Endothelial cell of umbilical vein (primary cell): ENCODE results near the gene ABCC10. TPM values are rescaled to one million over a fixed set of nuclear protein-coding genes. Genes with fewer than 3 reads are reported as not detected.

Experiments
- BruUV-seq: library from RNA; stranded (reverse); fragments of 400-500 nt; replicated peaks from 2 replicates; lab custom pipeline; 2021; lab: Mats Ljungman, UMichigan
- CTCF ChIA-PET: fragments of 300-600, 350-600 bp; sonication (Branson Sonifier 250); formaldehyde crosslinking; loops from one replicate; lab custom pipeline; 2021; ENCODE audit warnings: antibody characterized with exemption, inconsistent platforms; lab: Charles Lee
- POLR2A ChIA-PET: fragments of 300-600, 350-600 bp; sonication (Branson Sonifier 250); formaldehyde crosslinking; loops from one replicate; lab custom pipeline; 2021; ENCODE audit warnings: antibody characterized with exemption, inconsistent platforms; lab: Charles Lee
- DNase-seq: peaks from one replicate; pipeline ENCODE4 v3.0.0-alpha.2; 2011; ENCODE audit warnings: low read depth, low spot score
- FAIRE-seq: peaks from 2 replicates; lab custom pipeline; 2011; peaks lifted over from hg19 to GRCh38; lab: Jason Lieb, UNC
- H2AFZ ChIP-seq: 2 replicates; pipeline ENCODE4 v1.6.0; 2012; ENCODE audit warnings: low read depth, low read length, control low read depth, inconsistent platforms
- H3K27ac ChIP-seq: 2 replicates; pipeline ENCODE4 v1.5.1; 2011; ENCODE audit warnings: low read depth, mild to moderate bottlenecking, control low read depth, low read length, moderate library complexity; ENCODE audit not compliant: insufficient read depth
- H3K27me3 ChIP-seq, 2 experiments: 2 replicates each; pipeline versions ENCODE4 v1.6.0 to v1.6.1; 2011; ENCODE audit warnings: low read length in 2 of 2, mixed read lengths in 1 of 2; ENCODE audit not compliant: control insufficient read depth in 2 of 2, insufficient read depth in 2 of 2
- H3K36me3 ChIP-seq, 2 experiments: 2 replicates in 1 of 2; 3 replicates in 1 of 2; pipeline ENCODE4 v1.5.1; 2011; ENCODE audit warnings: low read length in 2 of 2, mild to moderate bottlenecking in 1 of 2, moderate library complexity in 1 of 2; ENCODE audit not compliant: control insufficient read depth in 2 of 2, insufficient read depth in 2 of 2; ENCODE audit errors: extremely low read depth in 1 of 2
- H3K4me1 ChIP-seq: 3 replicates; pipeline ENCODE4 v1.5.1; 2011; ENCODE audit warnings: mild to moderate bottlenecking, low read length; ENCODE audit not compliant: control insufficient read depth, insufficient read depth; ENCODE audit errors: extremely low read depth
- H3K4me2 ChIP-seq: 2 replicates; pipeline ENCODE4 v1.6.1; 2011; ENCODE audit warnings: low read length, control low read depth, mixed read lengths; ENCODE audit not compliant: insufficient read depth
- H3K4me3 ChIP-seq, 3 experiments: fragments of 200-600 bp in 1 of 3; sonication (generic), shearing (Covaris generic) in 1 of 3; replicated peaks in 1 of 3; 2 replicates each; pipeline ENCODE4 v1.5.1; 2011 to 2016; ENCODE audit warnings: control low read depth in 3 of 3, low read length in 3 of 3, mild to moderate bottlenecking in 2 of 3, inconsistent platforms in 1 of 3, low read depth in 1 of 3, moderate library complexity in 1 of 3; ENCODE audit not compliant: insufficient read depth in 1 of 3
- H3K79me2 ChIP-seq: 2 replicates; pipeline ENCODE4 v1.6.0; 2012; ENCODE audit warnings: low read length, inconsistent platforms; ENCODE audit not compliant: control insufficient read depth, insufficient read depth
- H3K9ac ChIP-seq: replicated peaks from 2 replicates; pipeline ENCODE3; 2011; ENCODE audit warnings: low read length, control low read depth; ENCODE audit not compliant: insufficient read depth; ENCODE audit errors: extremely low read depth
- H3K9me1 ChIP-seq: replicated peaks from 3 replicates; pipeline ENCODE4 v1.6.0; 2011; ENCODE audit warnings: mild to moderate bottlenecking, low read length; ENCODE audit not compliant: control insufficient read depth, insufficient read depth; ENCODE audit errors: extremely low read depth
- H3K9me3 ChIP-seq: replicated peaks from 2 replicates; pipeline ENCODE4 v1.5.1; 2012; ENCODE audit warnings: low read length, inconsistent platforms; ENCODE audit not compliant: control insufficient read depth, insufficient read depth
- H4K20me1 ChIP-seq: replicated peaks from 2 replicates; pipeline ENCODE3; 2011; ENCODE audit warnings: mild to moderate bottlenecking, low read length; ENCODE audit not compliant: control insufficient read depth, insufficient read depth; ENCODE audit errors: extremely low read depth
- CTCF ChIP-seq, 2 donors: IDR thresholded peaks; 1 replicate in 1 of 2; 2 replicates in 1 of 2; pipeline ENCODE4 v1.5.1; 2011; ENCODE audit warnings: low read length in 2 of 2, mild to moderate bottlenecking in 2 of 2, moderate library complexity in 2 of 2, control low read depth in 1 of 2, inconsistent platforms in 1 of 2, low read depth in 1 of 2; ENCODE audit not compliant: insufficient read depth in 1 of 2; ENCODE audit errors: extremely low read depth in 1 of 2
- EZH2 ChIP-seq: IDR thresholded peaks from 2 replicates; pipeline ENCODE4 v1.6.1; 2012; ENCODE audit warnings: borderline replicate concordance, low read depth, mild to moderate bottlenecking, moderate library complexity, low read length, inconsistent platforms; ENCODE audit not compliant: severe bottlenecking
- FOS ChIP-seq: IDR thresholded peaks from 2 replicates; pipeline ENCODE4 v1.6.1; 2011; ENCODE audit warnings: mild to moderate bottlenecking, low read length, moderate library complexity, borderline replicate concordance; ENCODE audit not compliant: insufficient read depth
- GATA2 ChIP-seq: IDR thresholded peaks from 2 replicates; pipeline ENCODE4 v1.7.0; 2011; ENCODE audit warnings: low read depth, mild to moderate bottlenecking, moderate library complexity, mixed read lengths, low read length; ENCODE audit not compliant: insufficient read length, insufficient read depth
- JUN ChIP-seq: IDR thresholded peaks from 2 replicates; pipeline ENCODE4 v1.6.1; 2011; ENCODE audit warnings: borderline replicate concordance, low read depth; ENCODE audit not compliant: insufficient read length, insufficient read depth
- MAX ChIP-seq: IDR thresholded peaks from 2 replicates; pipeline ENCODE4 v1.6.1; 2011; ENCODE audit not compliant: insufficient read depth, insufficient read length
- MYC ChIP-seq: IDR thresholded peaks from one replicate; pipeline ENCODE4 v1.6.1; 2011; ENCODE audit warnings: mild to moderate bottlenecking, low read depth, low read length
- POLR2A ChIP-seq: IDR thresholded peaks from 2 replicates; pipeline ENCODE4 v1.6.1; 2012; ENCODE audit warnings: low read depth, mild to moderate bottlenecking, control low read depth, low read length
- POLR2AphosphoS5 ChIP-seq: IDR thresholded peaks from 2 replicates; pipeline ENCODE4 v1.6.1; 2012; ENCODE audit warnings: low read depth, mild to moderate bottlenecking, control low read depth, low read length, moderate library complexity; ENCODE audit not compliant: insufficient read depth
- dilution Hi-C: fragments of 300-500 bp; cut with MboI; formaldehyde crosslinking; loops from one replicate; pipeline ENCODE4 v1.15.0; 2019; ENCODE audit warnings: low sequenced_read_pairs; ENCODE audit not compliant: extremely low pct_ligation_motif_present
- intact Hi-C: fragments of 100-400 bp; cut with micrococcal nuclease; formaldehyde crosslinking; loops from one replicate; pipeline ENCODE4 v1.10.0; 2022
- polyA plus RNA-seq, 4 experiments: library from polyadenylated mRNA; depleted of rRNA in 3 of 4; stranded (reverse) in 3 of 4; unstranded in 1 of 4; fragments of >200 nt; gene quantifications; 2 replicates each; pipeline versions ENCODE4 v1.2.1 to v1.2.3, GENCODE V29; 2011 to 2012; ENCODE audit warnings: missing spikeins in 1 of 4
- total RNA-seq: library from RNA; stranded (reverse); gene quantifications from 2 replicates; pipeline ENCODE4 v1.2.3, GENCODE V29; 2021

ABCC10 gene
- total and polyA plus RNA-seq, 2 donors (not counting 3 experiments of a cell fraction or from before 2014, with no cell fraction given): 29.2 to 37.9 TPM

- Histone ChIP-seq H2AFZ (no peak overlapping the region), H3K27ac (no peak overlapping the region), H3K9me3 (no peaks in the 10 kb centered on the region), H4K20me1 (no peaks in the 10 kb centered on the region), H3K4me1 (no peaks in the 10 kb centered on the region), H3K9ac (no peak overlapping the region), H3K36me3 (no peaks in the 10 kb centered on the region), H3K4me3 (no peak overlapping the region), H3K79me2 (no peaks in the 10 kb centered on the region), H3K4me2 (no peak overlapping the region), H3K9me1 (no peaks in the 10 kb centered on the region), H3K27me3 (peaks cover 9% of the 10 kb centered on the region in 2 experiments)
- no peak for DNase-seq
- dilution Hi-C loops (no loop called here), intact Hi-C loops (no loop called here)
- BruUV-seq: no TSS peak
- POLR2A ChIA-PET: no interaction called here
- no peak for FAIRE-seq
- TF ChIP-seq CTCF (IDR thresholded peaks at IDR 0.05; ENCODE audit: extremely low read depth in 1 of 2, insufficient read depth in 1 of 2, low read depth in 1 of 2, low read length in 2 of 2) (no peak), FOS (no peak), JUN (no peak), POLR2AphosphoS5 (no peak), EZH2 (no peak), MAX (no peak), GATA2 (no peak), POLR2A (no peak), MYC (no peak)
- CTCF ChIA-PET: interaction anchor here (1.2 to 1.9 kb wide), 2 partner anchors 8 to 68 kb away, joined by 4 read pairs; no protein-coding TSS in a partner anchor
These were observed 25.6 kb upstream of the ABCC10 start for GRCh38 chr6:43401730-43402129.
